ENCODE measurements around the gene SLK.

- TF ChIP-seq POLR2A (IDR thresholded peaks at IDR 0.05; ENCODE audit: low read depth, low read length) (no peak), TAF1 (IDR thresholded peaks at IDR 0.05; ENCODE audit: borderline replicate concordance, low read depth, low read length) (no peak)
Measured at GRCh38 chr10:104018471-104018870, 51.5 kb downstream of the SLK start.
